NCI-H2227 (cell line): Measurements from ENCODE around the gene IL17B.

Experiments
- DNase-seq: peaks from one replicate; lab custom pipeline; 2025; ENCODE audit not compliant: unreplicated experiment; lab: John Stamatoyannopoulos, UW

The IL17B gene, protein sequence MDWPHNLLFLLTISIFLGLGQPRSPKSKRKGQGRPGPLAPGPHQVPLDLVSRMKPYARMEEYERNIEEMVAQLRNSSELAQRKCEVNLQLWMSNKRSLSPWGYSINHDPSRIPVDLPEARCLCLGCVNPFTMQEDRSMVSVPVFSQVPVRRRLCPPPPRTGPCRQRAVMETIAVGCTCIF

DNA sequence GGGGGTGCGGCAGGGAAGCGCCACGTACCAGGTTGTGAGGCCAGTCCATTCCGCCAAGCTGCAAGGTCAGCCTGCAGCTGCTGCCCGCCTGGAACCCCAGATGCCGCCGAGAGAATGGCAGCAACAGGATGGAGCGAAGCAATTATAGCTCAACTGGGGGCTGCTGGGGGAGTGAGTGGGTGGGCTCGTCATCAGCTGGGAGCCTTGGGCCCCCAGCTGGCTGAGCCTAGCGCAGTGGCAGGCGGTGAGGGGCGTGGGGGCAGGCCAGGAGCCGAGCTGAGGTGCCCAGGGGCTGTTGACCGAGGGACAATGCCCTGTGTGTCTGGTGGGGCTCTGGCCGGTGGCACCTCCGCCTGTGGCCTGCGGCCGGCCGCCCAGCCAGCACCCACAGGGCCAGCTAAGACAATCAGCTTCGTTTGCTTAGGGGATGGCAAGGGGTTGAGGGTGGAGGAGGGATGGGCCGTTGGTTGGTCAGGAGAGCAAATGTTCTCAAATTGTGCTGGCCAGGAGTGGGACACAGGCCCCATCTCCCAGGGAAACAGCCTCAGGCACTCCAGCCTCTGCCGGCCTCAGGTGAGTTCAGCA is at the start of gene IL17B:
IL17B (minus strand) TSS at position 116 of the 585 bp plus-strand sequence; CDS start at position 49, 67 bp downstream.
- DNase-seq: no peak

DNA sequence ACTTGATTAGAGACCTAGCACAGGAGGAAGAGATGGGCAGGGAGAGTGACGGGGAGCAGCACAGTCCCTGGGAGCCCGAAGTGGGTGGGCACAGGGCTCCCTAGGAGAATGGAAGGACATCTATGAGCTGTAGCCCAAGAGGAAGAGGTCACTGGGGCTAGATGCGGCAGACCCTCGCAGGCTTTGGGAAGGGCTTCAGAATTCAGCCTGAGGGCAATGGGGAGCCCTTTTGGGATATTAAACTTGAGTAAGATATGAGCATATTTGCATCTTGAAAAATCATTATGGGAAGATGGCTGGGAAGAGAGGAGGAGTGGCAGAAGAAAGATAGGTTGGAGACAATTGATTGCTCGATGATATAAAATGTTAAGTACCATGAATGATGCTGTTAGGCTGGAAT is 48.9 kb upstream of the IL17B start:
- no peak for DNase-seq

DNA sequence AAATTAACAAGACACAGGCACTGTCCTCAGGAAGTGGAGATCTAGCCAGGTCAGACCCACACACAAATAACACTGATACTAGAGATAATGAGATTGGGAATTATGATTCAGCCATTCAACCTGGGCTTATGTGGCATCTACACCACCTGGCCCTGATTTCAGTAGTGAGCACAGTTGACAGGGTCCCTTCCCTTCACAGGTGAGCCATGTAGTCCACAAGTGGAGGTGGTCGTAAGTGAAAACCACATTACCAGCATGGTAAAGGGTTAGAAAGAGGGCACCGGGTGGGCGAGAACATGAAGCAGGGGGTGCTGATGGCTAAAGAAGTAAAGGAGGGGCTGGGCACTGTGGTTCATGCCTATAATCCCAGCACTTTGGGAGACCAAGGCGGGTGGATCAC is 48.3 kb upstream of the IL17B start:
- DNase-seq: no peak

DNA sequence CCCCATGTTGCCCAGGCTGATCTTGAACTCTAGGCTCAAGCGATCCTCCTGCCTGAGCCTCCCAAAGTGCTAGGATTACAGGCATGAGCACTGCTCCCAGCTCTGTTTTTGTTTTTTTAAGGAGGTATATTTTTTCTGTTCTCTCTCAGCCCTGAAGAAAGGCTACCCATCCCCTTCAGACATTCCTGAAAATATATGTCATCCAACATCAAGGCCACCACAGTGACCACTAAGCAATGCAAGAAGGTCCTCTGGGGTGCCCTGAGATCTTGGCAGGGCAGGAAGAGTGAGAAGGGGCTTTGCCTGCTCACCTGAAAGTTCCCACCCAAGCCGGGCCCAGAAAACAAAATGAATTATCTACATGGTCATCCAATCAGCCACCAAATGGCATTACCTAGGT is 47.8 kb upstream of the IL17B start:
- DNase-seq: no peak

DNA sequence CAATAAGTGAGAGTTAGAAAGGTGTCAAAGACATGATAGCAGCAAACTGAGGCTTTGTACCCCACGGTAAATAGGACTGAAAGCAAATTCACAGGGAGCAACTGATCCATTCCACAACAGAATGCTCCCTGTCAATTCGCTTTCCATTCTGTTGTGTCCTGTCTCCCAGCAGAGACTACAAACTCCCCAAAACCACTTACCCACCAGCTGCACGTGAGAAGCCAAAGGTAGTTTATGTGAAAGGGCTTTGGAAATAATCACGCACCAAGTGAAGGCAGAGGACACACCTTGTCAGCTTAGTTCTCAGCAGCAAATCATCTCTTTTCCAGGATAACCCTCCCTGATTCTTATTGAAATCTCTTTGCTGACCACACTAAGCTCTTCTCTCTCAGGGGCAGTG is 46.6 kb upstream of the IL17B start:
- no peak for DNase-seq

DNA sequence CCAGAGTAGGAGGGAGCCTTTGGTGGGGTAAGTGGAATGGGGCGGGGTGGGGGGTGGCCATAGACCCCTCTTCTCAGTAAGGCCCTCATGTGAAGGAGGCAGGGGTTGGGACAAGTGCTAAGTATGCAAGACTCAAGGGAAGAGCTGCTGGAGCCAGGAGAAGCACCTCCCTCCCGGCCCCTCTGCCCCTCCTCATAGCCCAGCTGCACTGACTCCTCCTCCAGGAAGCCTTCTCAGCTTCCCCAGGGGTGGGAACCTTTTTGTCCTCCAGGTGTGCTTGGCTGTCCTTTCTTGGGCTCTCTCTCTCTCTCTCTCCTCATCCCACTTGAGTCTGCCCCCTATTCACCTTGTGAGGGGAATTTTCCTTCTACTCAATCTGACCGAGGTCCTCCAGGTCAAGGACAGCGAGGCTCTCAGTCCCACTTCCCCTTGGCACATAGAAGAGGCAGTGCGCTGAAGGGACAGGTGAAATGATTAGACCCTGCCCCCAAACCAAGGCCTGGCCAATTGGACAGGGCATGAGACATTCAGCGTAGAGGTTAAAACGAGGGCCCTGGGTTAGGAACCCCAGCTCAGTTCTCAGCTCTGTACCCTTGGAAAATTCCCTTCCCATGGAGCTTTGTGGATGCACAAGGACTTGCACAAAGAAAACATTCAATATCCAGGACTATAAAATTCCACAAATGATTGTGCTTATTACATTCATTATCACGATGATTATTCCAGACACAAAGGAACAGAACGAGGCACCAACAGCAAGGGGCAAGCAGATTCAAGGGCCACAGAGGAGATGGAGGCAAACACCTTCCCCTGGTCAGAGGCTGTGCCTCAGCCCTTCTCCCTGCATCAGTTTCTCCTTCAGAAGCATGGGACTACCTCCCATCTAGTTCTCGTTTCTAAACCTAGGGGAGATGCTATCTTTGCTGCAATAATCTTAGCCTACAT is 45.6 kb upstream of the IL17B start:
- no peak for DNase-seq

DNA sequence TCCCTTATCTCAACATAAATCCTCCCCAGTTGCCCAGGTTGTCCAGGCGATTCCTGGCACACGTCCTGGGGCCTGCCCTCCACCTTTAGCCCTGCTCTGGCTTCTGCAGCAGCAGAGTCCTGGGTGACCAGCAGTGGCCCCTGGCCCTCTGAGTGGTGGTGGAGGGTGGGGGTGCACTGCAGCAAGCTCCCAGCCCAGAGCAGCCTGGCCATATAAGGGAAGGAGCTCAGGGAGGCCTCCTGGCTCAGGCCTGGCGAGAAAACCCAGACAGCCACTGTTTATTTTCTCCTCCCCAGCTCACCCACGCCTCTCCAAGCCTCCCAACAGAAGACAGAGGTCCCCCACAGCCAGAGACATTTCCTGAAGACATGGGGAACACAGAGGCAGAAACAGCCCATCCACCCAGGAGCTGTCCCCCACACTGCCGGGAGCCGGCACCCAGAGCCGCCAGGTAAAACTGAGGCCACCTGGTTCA is 44.7 kb upstream of the IL17B start:
- no peak for DNase-seq

DNA sequence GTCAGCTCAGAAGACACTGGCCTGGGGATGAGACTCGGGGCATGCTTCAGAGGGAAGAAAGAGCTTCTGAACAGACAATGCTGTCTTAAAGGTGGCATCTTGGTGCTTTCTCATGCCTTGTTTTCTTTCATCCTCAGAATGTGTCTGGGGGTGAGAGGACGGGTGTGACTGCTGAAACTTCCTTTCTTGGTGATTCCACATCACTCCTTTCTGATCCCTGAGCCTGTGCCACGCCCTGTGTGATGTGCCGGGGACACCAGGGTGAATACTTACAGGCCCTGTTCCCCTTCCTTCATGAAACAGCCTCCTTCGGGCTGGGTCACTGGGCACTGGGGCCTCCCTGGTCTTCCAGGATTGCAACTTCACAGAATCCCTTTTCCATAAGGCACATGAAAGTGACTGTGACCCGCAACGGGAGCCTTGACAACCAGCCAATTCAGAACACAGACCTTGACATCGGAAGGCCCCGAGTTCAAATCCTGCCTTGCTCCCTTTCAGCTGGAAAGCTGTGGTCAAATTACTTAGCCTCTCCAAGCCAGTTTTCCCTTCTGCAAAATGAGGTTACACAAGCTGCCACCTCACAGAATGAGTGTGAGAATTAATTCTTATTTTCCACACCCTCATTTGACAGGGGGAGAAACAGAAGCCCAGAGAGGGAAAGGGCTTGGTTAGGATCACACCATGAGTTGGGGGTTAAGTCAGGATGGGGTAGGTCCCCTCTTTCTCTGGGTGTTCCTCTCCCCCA is 44.1 kb upstream of the IL17B start:
- no peak for DNase-seq

DNA sequence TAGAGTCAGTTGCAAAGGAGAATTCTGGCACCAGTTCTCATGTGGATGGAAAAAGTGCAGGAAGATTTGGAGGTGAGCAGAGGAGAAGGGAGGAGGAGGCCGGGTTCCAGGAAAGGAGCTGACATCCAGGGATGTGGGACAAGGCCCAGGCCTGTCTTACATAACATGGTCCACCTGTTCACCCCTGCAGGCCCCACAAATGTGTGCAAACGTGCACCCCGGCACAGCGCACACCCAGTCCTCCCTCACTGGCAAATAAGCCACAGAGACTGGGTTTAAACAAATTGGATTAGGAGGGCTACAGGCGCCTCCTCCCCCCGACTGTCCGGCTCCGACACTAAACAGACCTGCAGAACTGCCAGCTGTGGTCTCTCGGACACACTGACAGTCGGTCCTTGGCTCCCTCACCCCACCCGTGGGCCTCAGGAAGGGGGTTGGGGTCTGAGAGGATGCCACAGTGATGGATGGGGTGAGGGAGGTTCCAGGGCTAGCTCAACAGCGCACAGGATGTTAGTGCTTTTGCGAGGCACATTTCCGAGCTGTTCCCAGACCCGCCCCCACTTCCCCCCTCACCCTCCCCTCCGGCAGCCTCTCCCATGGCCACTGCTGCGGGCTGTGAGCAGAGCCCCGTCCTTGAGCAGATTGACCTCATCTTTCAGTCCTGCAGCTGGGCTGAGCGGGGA is 43.4 kb upstream of the IL17B start:
- DNase-seq: peak; percentile 47

DNA sequence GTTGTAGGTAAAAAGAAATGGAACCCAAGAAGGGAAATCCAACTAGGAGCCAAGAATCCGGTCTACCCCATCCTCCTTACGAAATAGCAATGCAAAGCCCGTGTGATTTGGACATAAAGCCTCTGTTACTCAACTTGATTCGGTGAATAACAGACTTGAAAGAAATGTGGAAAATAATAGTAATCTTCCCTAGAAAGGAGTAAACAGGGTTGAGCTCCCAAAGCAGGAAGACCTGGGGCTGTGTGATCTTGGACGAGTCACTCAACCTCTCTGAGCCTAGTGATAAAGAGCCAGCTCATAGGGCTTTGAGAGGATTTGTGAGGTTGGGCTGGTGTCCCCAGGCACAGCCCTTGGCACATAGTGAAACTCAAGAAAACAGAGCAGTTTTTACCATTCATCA is 42.7 kb upstream of the IL17B start:
- DNase-seq: no peak

DNA sequence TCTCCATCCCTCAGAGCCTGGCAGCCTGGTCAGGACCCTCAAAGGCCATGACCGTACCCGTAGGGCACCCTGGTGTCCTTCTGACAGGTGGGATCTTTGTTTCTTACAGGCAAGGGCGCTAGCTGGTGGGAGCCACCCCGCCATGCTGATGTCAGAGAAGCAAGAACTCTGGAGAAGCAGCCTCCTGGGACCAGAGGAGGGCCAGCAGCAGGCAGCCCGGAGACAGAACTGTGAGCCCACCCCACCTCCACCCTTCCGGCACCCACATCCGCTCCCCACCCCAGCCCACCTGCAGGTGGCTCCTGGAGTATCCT is 42.2 kb upstream of the IL17B start:
- DNase-seq: no peak

DNA sequence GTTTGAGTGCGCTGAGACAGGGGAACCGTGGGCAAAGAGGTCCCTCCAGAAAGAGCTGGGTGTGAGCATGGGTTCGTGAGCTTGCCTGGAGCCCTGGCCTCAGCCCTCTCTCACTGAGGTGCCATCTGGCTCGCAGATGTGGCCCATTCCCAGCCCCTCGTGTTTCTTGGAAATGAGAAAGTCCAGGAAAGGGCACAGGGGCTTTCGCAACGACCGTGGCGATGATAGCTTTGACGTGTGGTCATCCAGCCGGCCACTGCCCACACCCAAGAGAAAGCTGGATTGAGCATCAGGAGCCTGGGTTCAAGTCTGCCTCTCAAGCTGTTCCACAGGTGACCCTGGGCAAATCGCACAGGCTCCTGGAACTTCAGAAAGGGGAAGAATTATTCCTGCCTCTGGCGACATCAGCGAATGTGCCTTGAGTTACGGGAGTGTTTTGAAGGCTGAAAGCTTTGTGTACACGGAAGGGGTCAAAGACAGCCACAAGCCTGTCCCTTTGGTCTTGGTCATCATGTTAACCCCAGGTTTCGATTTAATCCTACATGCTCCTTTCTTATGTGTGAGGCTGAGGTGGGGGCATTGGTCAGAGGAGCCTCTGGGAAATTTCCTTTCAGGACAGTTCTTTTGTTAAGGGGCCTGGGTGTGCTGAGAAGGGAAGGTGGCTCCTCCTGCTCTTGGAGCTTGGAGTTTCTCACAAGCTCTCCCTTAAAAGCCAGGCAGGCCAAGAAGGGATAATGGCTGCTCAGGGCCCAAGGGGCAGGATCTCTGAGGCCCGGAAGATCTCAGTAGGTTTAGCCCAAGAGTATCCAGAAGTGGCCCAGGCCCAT is 41.7 kb upstream of the IL17B start:
- no peak for DNase-seq

DNA sequence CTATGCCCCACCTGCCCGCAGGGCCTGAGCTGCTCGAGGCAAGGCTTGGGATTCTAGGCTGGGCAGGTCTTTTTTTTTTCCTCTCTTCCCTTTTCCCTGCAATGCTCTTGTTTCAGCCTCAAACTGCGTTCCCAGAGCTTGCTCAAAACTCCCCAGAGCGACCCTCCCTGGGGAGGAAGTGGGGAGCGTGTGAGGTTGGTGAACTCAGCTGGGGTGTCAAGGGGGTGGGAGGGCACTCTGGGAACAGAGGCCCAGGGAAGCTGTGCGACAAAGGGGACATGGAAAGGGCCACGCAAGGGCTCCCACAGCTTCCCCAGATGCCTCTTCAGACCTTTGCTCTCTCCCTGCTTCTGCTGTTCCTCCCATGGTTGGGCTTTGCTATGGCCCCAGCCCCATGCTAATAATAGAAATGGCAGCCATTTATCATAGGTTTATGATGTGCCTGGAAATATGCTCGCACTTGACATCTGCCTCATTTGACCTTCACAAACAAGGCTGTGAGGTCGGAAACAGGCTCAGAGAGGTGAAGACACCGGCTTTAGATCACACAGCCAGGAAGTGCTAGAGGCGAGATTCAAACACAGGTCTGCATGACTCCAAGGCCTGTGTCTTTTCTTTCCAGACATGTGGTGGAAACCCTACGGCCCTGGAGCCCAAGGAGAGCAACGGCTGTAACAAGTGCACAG is 40.9 kb upstream of the IL17B start:
- no peak for DNase-seq

DNA sequence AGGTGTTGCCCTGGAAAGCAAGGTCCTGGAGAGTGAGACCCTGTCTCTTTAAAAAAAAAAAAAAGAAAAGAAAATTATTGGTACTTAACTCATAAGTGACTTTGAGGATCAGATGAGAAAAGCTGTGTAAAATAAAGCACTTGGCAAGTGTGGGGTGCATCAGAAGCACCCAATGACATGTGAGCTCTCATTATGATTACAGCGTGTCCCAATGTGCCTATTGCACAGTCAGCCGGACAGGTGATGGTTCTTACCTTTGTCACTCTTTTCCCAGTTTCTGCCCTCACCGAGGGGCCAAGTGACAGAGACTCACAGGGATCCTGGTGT is 40.4 kb upstream of the IL17B start:
- no peak for DNase-seq

DNA sequence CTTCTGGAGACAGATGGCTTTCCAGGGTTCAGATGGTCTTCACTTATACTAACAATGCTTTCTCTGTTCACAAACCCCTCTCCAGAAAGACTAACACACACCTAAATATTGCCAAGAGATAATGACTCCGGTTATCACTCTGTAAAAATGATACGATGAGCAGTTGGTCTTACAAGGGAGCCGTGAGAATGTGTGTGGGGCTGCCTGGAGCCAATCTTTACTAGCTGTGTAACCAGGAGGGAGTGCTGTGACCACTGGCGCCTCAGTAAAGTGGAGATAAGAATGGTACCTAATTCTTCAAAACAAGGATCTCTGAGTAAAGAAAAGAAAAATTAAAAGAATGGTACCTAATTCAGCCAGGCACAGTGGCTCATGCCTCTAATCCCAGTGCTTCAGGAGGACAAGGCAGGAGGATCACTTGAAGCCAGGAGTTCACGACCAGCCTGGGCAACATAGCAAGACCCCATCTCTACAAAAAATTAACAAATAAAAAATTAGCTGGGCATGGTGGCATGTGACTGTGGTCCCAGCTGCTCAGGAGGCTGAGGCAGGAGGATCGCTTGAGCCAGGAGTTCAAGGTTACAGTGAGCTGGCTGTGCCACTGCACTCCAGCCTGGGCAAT is 39.9 kb upstream of the IL17B start:
- no peak for DNase-seq

DNA sequence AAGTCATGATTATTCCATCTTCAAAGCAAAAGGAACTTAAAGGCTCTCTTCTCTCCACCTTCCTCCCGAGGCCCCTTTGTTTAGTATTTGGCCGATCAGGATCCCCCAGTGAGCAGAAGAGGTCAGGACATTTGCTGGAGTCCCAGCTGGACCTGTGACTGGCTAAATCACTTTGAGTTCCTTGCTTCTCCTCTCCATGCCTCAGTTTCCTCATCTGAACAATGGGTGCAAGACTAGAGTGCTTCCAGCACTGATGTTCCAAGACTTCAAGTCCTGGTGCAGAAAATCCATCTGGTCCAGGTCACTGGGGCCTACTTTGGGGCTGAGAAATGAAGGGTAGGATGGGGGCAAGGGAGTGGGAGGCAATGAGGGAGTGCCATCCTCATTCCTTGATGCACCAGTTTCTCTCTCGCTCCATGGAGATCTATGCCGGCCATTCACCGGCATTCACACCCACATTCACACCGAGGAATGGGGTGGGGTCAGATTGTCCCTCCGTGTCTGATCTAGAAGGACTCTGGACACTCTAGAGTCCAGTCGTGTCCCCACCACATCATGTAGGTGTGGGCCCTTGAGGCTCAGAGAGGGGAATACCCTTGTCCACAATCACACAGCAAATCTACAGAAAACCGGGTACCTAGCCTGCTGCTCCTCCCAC is 38.7 kb upstream of the IL17B start:
- no peak for DNase-seq

DNA sequence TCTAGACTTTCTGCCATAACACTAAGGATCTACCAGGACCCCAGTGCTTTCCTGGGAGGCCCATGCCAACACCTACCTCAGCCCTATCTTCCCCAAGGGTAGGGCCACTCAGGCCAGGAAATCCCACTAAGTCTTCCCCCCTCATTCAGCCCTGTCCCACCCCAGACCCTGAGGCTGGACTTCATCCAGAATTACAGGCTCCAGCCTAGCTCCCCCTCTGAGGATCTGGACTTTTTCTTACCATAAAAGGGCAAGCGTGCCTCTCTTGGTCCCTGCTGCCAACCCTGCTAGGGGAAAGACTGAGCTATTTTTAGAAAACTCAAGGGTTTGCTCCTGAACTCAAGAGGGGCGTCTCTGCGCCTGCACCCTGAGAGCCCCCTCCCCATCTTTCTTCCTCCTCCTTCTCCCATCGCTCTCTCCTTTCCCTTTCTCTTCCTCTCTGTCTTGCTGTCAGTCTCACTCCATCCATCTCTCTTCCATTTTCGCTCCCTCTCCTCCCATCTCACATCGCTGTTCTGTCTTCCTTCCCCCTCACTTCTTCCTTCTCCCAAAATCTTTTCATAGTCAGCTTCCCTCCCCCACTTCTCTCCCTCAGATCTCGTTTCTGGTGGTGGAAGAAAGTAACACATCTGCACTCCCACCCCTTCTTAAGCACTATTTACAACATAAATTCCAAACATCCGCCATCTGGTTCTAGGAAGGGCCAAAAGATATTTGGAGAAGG is 38.1 kb upstream of the IL17B start:
- peak; percentile 16 for DNase-seq
